ENCODE results near the gene OR14J1. TPM values are rescaled to one million over a fixed set of nuclear protein-coding genes. Genes with fewer than 3 reads are reported as not detected.

The OR14J1 gene
- total and polyA plus RNA-seq, 4 donors: not detected

Other genes starting within 250 kb of the OR14J1 start
- gene OR2B3, start 214.4 kb upstream of the OR14J1 start, total RNA-seq: not detected
- gene OR2B3, start 214.4 kb upstream of the OR14J1 start, polyA plus RNA-seq: not detected
- not detected for gene OR2J1, start 202.2 kb upstream of the OR14J1 start, total RNA-seq
- not detected for gene OR2J1, start 202.2 kb upstream of the OR14J1 start, polyA plus RNA-seq
- gene OR2J3, start 193.6 kb upstream of the OR14J1 start, total RNA-seq: under 1 TPM in 1 of 2 donors, not detected in 1; 0.14 TPM
- gene OR2J3, start 193.6 kb upstream of the OR14J1 start, polyA plus RNA-seq: not detected
- gene OR2J2, start 130.8 kb upstream of the OR14J1 start, total RNA-seq: not detected
- gene OR2J2, start 130.8 kb upstream of the OR14J1 start, polyA plus RNA-seq: not detected
- gene OR5V1, start 67.2 kb downstream of the OR14J1 start, total RNA-seq: not detected
- not detected for gene OR5V1, start 67.2 kb downstream of the OR14J1 start, polyA plus RNA-seq
- gene OR12D3, start 73.6 kb downstream of the OR14J1 start, total RNA-seq: not detected
- not detected for gene OR12D3, start 73.6 kb downstream of the OR14J1 start, polyA plus RNA-seq
- gene OR12D2, start 93.9 kb downstream of the OR14J1 start, total RNA-seq: not detected
- not detected for gene OR12D2, start 93.9 kb downstream of the OR14J1 start, polyA plus RNA-seq
- not detected for gene OR12D1, start 113.2 kb downstream of the OR14J1 start, total RNA-seq
- gene OR12D1, start 113.2 kb downstream of the OR14J1 start, polyA plus RNA-seq: not detected
- gene OR10C1, start 137.6 kb downstream of the OR14J1 start, total RNA-seq: not detected
- not detected for gene OR10C1, start 137.6 kb downstream of the OR14J1 start, polyA plus RNA-seq
- not detected for gene OR11A1, start 155.4 kb downstream of the OR14J1 start, total RNA-seq
- gene OR11A1, start 155.4 kb downstream of the OR14J1 start, polyA plus RNA-seq: not detected
- not detected for gene OR2H1, start 155.5 kb downstream of the OR14J1 start, total RNA-seq
- gene OR2H1, start 155.5 kb downstream of the OR14J1 start, polyA plus RNA-seq: not detected
- gene MAS1L, start 186.3 kb downstream of the OR14J1 start, total RNA-seq: not detected
- gene MAS1L, start 186.3 kb downstream of the OR14J1 start, polyA plus RNA-seq: not detected